Fibroblast of skin of back (primary cell): ENCODE results near the gene ITIH2. TPM values are rescaled to one million over a fixed set of nuclear protein-coding genes. Genes with fewer than 3 reads are reported as not detected.
"Not testable (repeated sequence)": the region's sequence is repeated elsewhere in the genome, so short reads cannot be mapped to it uniquely, and the experiment has no call there.

Experiments
- DNase-seq: peaks from one replicate; pipeline ENCODE4 v3.0.0-alpha.2; 2013
- polyA plus RNA-seq, 2 experiments: library from polyadenylated mRNA; unstranded; fragments of 120-200 nt; gene quantifications; one replicate each; pipeline ENCODE4 v1.2.1, GENCODE V29; 2013; ENCODE audit not compliant: insufficient read length in 2 of 2

ITIH2 gene, protein sequence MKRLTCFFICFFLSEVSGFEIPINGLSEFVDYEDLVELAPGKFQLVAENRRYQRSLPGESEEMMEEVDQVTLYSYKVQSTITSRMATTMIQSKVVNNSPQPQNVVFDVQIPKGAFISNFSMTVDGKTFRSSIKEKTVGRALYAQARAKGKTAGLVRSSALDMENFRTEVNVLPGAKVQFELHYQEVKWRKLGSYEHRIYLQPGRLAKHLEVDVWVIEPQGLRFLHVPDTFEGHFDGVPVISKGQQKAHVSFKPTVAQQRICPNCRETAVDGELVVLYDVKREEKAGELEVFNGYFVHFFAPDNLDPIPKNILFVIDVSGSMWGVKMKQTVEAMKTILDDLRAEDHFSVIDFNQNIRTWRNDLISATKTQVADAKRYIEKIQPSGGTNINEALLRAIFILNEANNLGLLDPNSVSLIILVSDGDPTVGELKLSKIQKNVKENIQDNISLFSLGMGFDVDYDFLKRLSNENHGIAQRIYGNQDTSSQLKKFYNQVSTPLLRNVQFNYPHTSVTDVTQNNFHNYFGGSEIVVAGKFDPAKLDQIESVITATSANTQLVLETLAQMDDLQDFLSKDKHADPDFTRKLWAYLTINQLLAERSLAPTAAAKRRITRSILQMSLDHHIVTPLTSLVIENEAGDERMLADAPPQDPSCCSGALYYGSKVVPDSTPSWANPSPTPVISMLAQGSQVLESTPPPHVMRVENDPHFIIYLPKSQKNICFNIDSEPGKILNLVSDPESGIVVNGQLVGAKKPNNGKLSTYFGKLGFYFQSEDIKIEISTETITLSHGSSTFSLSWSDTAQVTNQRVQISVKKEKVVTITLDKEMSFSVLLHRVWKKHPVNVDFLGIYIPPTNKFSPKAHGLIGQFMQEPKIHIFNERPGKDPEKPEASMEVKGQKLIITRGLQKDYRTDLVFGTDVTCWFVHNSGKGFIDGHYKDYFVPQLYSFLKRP
- not detected for polyA plus RNA-seq (2013, experiment 1 of 2; ENCODE audit: insufficient read length)
- polyA plus RNA-seq (2013, experiment 2 of 2; ENCODE audit: insufficient read length): not detected

DNA sequence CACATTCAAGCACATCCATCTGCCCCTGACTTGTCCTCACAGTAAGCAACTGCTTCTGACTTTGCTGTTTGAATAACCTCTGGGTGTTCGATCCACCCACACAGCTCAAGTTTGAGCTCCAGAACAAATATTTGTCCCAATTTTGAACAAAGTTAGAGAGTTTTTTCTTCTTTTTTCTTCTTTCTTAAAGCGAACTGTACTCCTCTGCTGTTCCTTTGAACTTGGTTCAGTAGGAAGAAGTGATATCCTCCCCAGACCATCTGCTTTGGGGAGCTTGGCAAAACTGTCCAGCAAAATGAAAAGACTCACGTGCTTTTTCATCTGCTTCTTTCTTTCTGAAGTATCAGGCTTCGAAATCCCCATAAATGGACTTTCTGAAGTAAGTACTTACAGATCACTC, at the start of gene ITIH2:
ITIH2 (plus strand) TSS at position 177 of the 400 bp plus-strand sequence; CDS start at position 296, 119 bp downstream.
- no peak for DNase-seq

- not testable (repeated sequence) for DNase-seq
Observed at GRCh38 chr10:7657079-7657478, 46.0 kb upstream of the ITIH2 start.

GRCh38 chr10:7657552-7657951, 45.6 kb upstream of the ITIH2 start:
- no peak for DNase-seq

GRCh38 chr10:7659560-7659959, 43.6 kb upstream of the ITIH2 start:
- DNase-seq: peak; percentile 26

DNA sequence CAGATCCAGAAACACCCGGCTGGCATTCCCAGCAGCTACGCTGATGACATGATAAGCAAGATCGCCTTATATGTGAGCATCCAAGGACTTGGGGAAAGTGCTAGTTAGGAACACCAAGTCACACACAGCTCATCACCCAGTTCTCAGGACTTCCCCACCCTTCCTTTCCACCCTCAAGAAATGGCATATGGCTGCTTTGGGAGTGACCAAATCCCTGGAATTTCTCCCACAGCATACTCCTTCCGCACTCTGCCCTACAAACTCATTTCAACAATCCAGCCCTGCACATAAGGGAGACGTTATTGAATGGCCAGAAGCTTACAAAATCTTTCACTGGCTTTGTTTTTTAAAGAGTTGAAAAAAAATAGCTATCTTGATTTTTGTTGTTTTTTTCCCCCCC, 40.6 kb upstream of the ITIH2 start:
- no peak for DNase-seq

DNA sequence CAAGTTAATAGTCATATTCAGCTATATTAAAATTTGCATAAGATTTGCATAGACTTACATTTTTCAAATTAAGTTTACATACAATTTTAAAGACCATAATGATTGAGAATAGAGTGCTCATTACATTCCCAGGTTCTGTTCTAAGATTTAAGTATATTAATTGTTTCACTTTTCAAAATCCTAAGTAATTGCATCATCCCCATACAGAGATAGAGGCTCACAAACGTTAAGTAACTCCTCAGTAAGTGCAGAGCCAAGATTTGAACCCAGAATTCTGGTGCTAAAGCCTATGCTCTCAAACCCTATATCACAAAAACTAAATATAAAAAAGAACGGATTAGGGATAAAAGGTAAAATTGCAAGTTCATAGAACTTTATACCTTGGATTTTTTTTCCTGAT, 38.4 kb upstream of the ITIH2 start:
- DNase-seq: no peak

- no peak for DNase-seq
Observed at GRCh38 chr10:7665767-7666166, 37.3 kb upstream of the ITIH2 start.

DNA sequence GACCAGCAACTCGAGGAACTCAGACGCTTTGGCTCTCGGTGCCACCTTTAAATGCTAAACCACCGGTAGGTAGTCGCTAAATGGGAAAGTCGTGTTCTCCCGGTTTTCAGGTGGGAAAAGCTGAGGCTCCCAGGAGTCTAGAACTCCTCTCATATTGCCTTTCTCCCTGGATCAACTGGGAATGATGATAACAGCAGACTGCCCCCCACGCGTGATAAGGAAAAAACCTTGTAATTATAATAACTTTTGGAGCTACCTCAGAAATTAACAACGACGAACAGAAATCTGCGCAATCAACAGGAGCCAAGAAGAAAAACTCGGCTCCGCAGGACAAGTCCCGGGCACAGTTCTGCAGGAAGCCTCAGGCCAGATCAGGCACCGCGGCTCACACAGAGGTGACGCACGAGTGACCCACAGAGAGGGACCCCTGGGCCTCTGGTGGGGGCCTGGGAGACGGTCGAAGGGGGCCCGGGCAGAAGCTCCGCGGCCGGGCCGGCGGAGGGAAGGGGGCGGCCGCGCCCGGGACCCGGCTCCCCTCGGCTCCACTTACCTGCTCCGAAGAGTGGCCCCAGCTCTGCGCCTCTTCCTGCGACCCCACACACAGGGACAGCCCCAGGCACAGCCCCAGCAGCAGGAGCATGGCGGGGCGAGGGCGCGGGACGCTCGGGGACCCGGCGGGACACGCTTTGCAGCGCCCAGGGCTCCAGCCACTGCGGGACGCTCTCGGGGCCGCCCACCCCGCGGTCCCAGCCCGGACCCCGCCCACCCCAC, 36.7 kb upstream of the ITIH2 start, which contains the start of gene ITIH5:
ITIH5 (minus strand) TSS at position 714 of the 771 bp plus-strand sequence; CDS start at position 640, 74 bp downstream.
- DNase-seq: no peak

GRCh38 chr10:7667262-7668141, 35.6 kb upstream of the ITIH2 start:
- no peak for DNase-seq

DNA sequence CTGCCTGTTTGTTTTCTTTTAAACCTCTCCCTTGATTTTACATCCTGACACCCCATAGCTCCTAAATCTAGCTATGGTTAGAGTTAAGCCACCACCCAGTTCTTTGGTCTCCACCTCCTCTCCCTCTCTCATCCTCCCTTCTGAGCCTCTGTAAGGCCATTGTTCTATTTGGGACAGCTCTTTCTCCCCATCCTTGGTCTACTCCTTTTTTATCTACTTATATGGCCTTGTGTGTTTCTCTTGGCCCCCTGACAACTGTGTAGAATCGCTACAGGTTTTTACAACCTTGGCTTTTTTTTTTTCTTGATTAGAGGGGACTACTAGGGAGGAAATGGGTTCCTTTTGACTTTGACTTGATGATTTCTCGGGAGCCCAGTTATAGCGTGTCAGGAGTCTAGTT, 33.0 kb upstream of the ITIH2 start:
- no peak for DNase-seq

DNA sequence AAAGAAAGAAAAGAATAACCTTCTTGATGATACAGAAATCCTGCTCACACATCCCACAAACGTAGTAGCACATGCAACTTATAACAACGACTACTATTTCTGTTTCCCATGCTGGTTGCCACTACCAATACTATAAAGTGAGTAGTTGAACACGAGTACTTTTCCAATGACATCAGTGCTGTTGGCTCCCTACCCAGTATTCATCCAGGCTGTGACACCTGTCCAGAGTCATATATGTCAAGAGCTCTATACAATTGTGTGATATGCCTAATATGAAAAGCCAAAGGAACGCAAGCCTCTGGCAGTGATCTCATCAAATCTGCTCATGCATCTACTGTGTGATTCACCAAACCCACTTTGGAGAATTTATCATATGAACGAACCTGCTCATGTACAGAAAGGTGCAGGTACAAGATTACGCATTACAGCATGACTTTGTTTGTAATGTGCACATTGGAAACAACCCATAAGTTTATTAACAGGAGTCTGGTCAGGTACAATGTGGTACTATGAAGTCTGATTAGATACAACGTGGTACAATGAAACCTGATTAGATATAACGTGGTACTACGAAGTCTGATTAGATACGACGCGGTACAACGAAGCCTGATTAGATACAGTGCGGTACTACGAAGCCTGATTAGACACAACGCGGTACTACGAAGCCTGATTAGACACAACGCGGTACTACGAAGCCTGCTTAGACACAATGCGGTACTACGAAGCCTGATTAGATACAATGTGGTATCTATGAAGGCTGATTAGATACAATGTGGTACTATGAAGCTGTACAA, 30.6 kb upstream of the ITIH2 start:
- DNase-seq: no peak

- no peak for DNase-seq
Observed at GRCh38 chr10:7679256-7679655, 23.9 kb upstream of the ITIH2 start.

DNA sequence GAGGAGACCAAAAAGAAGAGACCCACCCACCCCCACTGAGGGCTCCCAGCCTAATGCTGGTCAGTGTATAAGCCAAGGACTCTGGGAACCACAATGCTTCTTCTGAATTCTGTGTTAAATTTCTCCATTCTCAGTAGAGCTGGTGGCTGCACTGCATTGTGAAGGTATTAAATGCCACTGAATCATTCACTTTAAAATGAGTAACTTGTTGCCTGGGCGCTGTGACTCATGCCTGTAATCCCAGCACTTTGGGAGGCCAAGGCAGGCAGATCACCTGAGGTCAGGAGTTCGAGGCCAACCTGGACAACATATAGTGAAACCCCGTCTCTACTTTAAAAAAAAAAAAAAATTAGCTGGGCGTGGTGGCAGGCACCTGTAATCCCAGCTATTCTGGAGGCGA, 23.0 kb upstream of the ITIH2 start:
- not testable (repeated sequence) for DNase-seq

- DNase-seq: no peak
Observed at GRCh38 chr10:7686351-7687171, 16.6 kb upstream of the ITIH2 start.

GRCh38 chr10:7687228-7687907, 15.7 kb upstream of the ITIH2 start:
- DNase-seq: peak; percentile 81

GRCh38 chr10:7689591-7689990, 13.5 kb upstream of the ITIH2 start:
- DNase-seq: no peak

DNA sequence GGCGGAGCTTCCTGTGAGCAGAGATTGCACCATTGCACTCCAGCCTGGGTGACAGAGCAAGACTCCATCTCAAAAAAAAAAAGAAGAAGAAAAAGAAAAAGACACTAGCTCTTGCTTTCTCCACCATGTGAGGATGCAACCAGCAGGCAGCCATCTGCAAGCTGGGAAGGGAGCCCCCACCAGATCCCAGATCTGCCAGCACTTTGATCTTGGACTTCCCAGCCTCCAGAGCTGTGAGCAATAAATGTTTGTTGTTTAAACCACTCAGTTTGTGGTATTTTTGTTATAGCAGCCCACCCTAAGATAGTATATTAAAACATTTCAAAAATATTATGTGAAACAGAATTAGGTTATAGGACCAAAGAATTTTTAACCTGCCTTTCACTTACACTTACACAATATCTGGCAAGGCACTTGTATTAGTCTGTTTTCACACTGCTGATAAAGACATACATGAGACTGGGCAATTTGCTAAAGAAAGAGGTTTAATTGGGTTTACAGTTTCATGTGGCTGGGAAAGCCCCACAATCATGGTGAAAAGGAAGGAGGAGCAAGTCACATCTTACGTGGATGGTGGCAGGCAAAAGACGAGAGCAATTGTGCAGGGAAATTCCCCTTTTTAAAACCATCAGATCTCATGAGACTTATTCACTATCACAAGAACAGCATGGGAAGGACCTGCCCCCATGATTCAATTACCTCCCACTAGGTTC, 12.1 kb upstream of the ITIH2 start:
- DNase-seq: not testable (repeated sequence)

- DNase-seq: not testable (repeated sequence)
Observed at GRCh38 chr10:7692368-7692767, 10.7 kb upstream of the ITIH2 start.
